Measurements from ENCODE around the gene BRIP1. TPM values are rescaled to one million over a fixed set of nuclear protein-coding genes. Genes with fewer than 3 reads are reported as not detected.

The BRIP1 gene
- total and polyA plus RNA-seq, 9 of the 15 experiments (the other 6 are each of a cell fraction or from before 2014, with no cell fraction given) = 2.4 to 17.5 (median 11.2) TPM

DNA sequence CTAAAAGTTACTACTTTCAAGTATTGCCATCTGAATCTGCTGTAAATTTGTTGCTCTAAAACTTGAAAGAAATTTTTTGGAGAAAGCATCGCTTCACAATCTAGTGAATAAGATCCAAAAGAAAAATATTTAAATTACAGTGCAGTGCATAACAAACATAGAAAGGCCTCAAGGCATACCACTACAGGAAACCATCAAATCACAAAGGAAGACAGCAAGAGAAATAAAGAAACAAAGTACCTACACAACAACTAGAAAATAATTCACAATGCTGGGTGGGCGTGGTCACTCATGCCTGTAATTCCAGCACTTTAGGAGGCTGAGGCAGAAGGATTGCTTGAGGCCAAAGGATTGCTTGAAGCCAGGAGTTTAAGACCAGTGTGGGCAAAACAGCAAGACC lies 104.9 kb downstream of the BRIP1 start:
- 92% methylated on average over 2 of the region's 2 CpGs for WGBS (ENCODE audit: insufficient coverage, low coverage, missing lambda C conversion rate)
- TF ChIP-seq, protein P1, sequence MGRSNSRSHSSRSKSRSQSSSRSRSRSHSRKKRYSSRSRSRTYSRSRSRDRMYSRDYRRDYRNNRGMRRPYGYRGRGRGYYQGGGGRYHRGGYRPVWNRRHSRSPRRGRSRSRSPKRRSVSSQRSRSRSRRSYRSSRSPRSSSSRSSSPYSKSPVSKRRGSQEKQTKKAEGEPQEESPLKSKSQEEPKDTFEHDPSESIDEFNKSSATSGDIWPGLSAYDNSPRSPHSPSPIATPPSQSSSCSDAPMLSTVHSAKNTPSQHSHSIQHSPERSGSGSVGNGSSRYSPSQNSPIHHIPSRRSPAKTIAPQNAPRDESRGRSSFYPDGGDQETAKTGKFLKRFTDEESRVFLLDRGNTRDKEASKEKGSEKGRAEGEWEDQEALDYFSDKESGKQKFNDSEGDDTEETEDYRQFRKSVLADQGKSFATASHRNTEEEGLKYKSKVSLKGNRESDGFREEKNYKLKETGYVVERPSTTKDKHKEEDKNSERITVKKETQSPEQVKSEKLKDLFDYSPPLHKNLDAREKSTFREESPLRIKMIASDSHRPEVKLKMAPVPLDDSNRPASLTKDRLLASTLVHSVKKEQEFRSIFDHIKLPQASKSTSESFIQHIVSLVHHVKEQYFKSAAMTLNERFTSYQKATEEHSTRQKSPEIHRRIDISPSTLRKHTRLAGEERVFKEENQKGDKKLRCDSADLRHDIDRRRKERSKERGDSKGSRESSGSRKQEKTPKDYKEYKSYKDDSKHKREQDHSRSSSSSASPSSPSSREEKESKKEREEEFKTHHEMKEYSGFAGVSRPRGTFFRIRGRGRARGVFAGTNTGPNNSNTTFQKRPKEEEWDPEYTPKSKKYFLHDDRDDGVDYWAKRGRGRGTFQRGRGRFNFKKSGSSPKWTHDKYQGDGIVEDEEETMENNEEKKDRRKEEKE (IDR thresholded peaks at IDR 0.05; ENCODE audit: borderline replicate concordance in 1 of 2, control insufficient read depth in 1 of 2, low read depth in 2 of 2, low read length in 1 of 2) = peak in 1 of 2 experiments; percentile 53; a peak in 1 of 4 replicates
- TF ChIP-seq, protein P2, sequence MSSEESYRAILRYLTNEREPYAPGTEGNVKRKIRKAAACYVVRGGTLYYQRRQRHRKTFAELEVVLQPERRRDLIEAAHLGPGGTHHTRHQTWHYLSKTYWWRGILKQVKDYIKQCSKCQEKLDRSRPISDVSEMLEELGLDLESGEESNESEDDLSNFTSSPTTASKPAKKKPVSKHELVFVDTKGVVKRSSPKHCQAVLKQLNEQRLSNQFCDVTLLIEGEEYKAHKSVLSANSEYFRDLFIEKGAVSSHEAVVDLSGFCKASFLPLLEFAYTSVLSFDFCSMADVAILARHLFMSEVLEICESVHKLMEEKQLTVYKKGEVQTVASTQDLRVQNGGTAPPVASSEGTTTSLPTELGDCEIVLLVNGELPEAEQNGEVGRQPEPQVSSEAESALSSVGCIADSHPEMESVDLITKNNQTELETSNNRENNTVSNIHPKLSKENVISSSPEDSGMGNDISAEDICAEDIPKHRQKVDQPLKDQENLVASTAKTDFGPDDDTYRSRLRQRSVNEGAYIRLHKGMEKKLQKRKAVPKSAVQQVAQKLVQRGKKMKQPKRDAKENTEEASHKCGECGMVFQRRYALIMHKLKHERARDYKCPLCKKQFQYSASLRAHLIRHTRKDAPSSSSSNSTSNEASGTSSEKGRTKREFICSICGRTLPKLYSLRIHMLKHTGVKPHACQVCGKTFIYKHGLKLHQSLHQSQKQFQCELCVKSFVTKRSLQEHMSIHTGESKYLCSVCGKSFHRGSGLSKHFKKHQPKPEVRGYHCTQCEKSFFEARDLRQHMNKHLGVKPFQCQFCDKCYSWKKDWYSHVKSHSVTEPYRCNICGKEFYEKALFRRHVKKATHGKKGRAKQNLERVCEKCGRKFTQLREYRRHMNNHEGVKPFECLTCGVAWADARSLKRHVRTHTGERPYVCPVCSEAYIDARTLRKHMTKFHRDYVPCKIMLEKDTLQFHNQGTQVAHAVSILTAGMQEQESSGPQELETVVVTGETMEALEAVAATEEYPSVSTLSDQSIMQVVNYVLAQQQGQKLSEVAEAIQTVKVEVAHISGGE (CRISPR knock-in tag; IDR thresholded peaks at IDR 0.05) = peak in 1 of 3 experiments; percentile 92; a peak in 2 of 6 replicates
- TF ChIP-seq, protein P3, sequence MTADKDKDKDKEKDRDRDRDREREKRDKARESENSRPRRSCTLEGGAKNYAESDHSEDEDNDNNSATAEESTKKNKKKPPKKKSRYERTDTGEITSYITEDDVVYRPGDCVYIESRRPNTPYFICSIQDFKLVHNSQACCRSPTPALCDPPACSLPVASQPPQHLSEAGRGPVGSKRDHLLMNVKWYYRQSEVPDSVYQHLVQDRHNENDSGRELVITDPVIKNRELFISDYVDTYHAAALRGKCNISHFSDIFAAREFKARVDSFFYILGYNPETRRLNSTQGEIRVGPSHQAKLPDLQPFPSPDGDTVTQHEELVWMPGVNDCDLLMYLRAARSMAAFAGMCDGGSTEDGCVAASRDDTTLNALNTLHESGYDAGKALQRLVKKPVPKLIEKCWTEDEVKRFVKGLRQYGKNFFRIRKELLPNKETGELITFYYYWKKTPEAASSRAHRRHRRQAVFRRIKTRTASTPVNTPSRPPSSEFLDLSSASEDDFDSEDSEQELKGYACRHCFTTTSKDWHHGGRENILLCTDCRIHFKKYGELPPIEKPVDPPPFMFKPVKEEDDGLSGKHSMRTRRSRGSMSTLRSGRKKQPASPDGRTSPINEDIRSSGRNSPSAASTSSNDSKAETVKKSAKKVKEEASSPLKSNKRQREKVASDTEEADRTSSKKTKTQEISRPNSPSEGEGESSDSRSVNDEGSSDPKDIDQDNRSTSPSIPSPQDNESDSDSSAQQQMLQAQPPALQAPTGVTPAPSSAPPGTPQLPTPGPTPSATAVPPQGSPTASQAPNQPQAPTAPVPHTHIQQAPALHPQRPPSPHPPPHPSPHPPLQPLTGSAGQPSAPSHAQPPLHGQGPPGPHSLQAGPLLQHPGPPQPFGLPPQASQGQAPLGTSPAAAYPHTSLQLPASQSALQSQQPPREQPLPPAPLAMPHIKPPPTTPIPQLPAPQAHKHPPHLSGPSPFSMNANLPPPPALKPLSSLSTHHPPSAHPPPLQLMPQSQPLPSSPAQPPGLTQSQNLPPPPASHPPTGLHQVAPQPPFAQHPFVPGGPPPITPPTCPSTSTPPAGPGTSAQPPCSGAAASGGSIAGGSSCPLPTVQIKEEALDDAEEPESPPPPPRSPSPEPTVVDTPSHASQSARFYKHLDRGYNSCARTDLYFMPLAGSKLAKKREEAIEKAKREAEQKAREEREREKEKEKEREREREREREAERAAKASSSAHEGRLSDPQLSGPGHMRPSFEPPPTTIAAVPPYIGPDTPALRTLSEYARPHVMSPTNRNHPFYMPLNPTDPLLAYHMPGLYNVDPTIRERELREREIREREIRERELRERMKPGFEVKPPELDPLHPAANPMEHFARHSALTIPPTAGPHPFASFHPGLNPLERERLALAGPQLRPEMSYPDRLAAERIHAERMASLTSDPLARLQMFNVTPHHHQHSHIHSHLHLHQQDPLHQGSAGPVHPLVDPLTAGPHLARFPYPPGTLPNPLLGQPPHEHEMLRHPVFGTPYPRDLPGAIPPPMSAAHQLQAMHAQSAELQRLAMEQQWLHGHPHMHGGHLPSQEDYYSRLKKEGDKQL (CRISPR knock-in tag; IDR thresholded peaks at IDR 0.05; ENCODE audit: borderline replicate concordance) = no peak
- BruUV-seq (replicated peaks) = no TSS peak
- Histone ChIP-seq H3K27me3 (ENCODE audit: control insufficient read depth in 2 of 2, insufficient read depth in 2 of 2, low read length in 2 of 2) (no peaks in the 10 kb centered on the region), H3K4me3 (no peak overlapping the region), H3K9me1 (ENCODE audit: control insufficient read depth, insufficient read depth, low read length) (no peaks in the 10 kb centered on the region), H4K20me1 (replicated peaks; ENCODE audit: control insufficient read depth, insufficient read depth, low read length) (no peaks in the 10 kb centered on the region), H3K36me3 (ENCODE audit: control insufficient read depth, insufficient read depth, low read length) (peaks cover 2% of the 10 kb centered on the region; the same call in 1 of the 3 replicates), H3K9ac (ENCODE audit: insufficient read depth in 1 of 2, low read depth in 2 of 2, low read length in 2 of 2) (no peak overlapping the region), H3K79me2 (ENCODE audit: control insufficient read depth, insufficient read depth, low read length) (no peaks in the 10 kb centered on the region), H3K27ac (ENCODE audit: extremely low read depth, low read depth, low read length) (no peak overlapping the region), H3K9me3 (replicated peaks; ENCODE audit: control insufficient read depth, insufficient read depth, low read depth, low read length) (no peaks in the 10 kb centered on the region), H3K4me1 (replicated peaks in 1 of 2; ENCODE audit: control insufficient read depth in 2 of 2, insufficient read depth in 2 of 2, low read length in 2 of 2) (no peaks in the 10 kb centered on the region), H3K4me2 (ENCODE audit: insufficient read depth, low read length) (no peak overlapping the region), H2AFZ (ENCODE audit: low read depth, low read length) (no peak overlapping the region)
- intact Hi-C loops (cut with micrococcal nuclease) = no loop called here
- POLR2A ChIA-PET = no interaction called here
- ATAC-seq (no peak), DNase-seq (ENCODE audit: extremely low read depth in 1 of 4, low spot score in 3 of 4) (no peak), FAIRE-seq (no peak)
- in situ Hi-C loops (cut with MboI) = no loop called here
- CTCF ChIA-PET (ENCODE audit: low intra/inter-chr PET ratio) = no interaction called here
